Measurements from ENCODE around the gene SUGCT.

GRCh38 chr7:40795607-40796006 lies 660.8 kb downstream of the SUGCT start:
- TF ChIP-seq CTCF (IDR thresholded peaks at IDR 0.05): no peak
- no peak for TF ChIP-seq POLR2A (IDR thresholded peaks at IDR 0.05)
- no peak for TF ChIP-seq EP300 (IDR thresholded peaks at IDR 0.05)
